Measurements from ENCODE around the gene FAS.

FAS gene

GRCh38 chr10:88996927-88997326, 6.3 kb downstream of the FAS start:
- TF ChIP-seq CTCF (IDR thresholded peaks at IDR 0.05; ENCODE audit: low read depth, low read length) = no peak
- H3K4me3 ChIP-seq (replicated peaks in 1 of 2; ENCODE audit: low read depth in 2 of 2, low read length in 2 of 2) = no peak overlapping the region
- DNase-seq (ENCODE audit: low read depth in 2 of 2) = no peak

- no peak for TF ChIP-seq CTCF (IDR thresholded peaks at IDR 0.05; ENCODE audit: low read depth, low read length)
- no peak overlapping the region for H3K4me3 ChIP-seq (replicated peaks in 1 of 2; ENCODE audit: low read depth in 2 of 2, low read length in 2 of 2)
- peak; percentile 81 to 83 for DNase-seq (ENCODE audit: low read depth in 2 of 2)
Observed at GRCh38 chr10:88999625-89000024, 9.0 kb downstream of the FAS start.

GRCh38 chr10:89001024-89001728, 10.6 kb downstream of the FAS start:
- DNase-seq (ENCODE audit: low read depth in 2 of 2) = peak in 1 of 2 donors; percentile 35
- peak overlapping the region in 1 of 2 donors; percentile 4 for H3K4me3 ChIP-seq (replicated peaks in 1 of 2; ENCODE audit: low read depth in 2 of 2, low read length in 2 of 2)
- no peak for TF ChIP-seq CTCF (IDR thresholded peaks at IDR 0.05; ENCODE audit: low read depth, low read length)

- TF ChIP-seq CTCF (IDR thresholded peaks at IDR 0.05; ENCODE audit: low read depth, low read length) = no peak
- DNase-seq (ENCODE audit: low read depth in 2 of 2) = peak; percentile 59 to 69
- H3K4me3 ChIP-seq (replicated peaks in 1 of 2; ENCODE audit: low read depth in 2 of 2, low read length in 2 of 2) = no peak overlapping the region
Observed at GRCh38 chr10:89001729-89002072, 11.1 kb downstream of the FAS start.

GRCh38 chr10:89002226-89002978, 11.8 kb downstream of the FAS start:
- no peak overlapping the region for H3K4me3 ChIP-seq (replicated peaks in 1 of 2; ENCODE audit: low read depth in 2 of 2, low read length in 2 of 2)
- DNase-seq (ENCODE audit: low read depth in 2 of 2) = no peak
- TF ChIP-seq CTCF (IDR thresholded peaks at IDR 0.05; ENCODE audit: low read depth, low read length) = no peak

- TF ChIP-seq CTCF (IDR thresholded peaks at IDR 0.05; ENCODE audit: low read depth, low read length) = no peak
- no peak overlapping the region for H3K4me3 ChIP-seq (replicated peaks in 1 of 2; ENCODE audit: low read depth in 2 of 2, low read length in 2 of 2)
- no peak for DNase-seq (ENCODE audit: low read depth in 2 of 2)
Observed at GRCh38 chr10:89003344-89003743, 12.7 kb downstream of the FAS start.

Measured in cardiac fibroblast (primary cell).